ENCODE measurements around the gene FAAP100. TPM values are rescaled to one million over a fixed set of nuclear protein-coding genes. Genes with fewer than 3 reads are reported as not detected.

Gene FAAP100
- total and polyA plus RNA-seq, 7 donors, result 6.6 to 27.2 (median 10.9) TPM

GRCh38 chr17:81518113-81518784, 33.9 kb downstream of the FAAP100 start:
- TF ChIP-seq EP300 (IDR thresholded peaks at IDR 0.05) (no peak), CTCF (IDR thresholded peaks at IDR 0.05) (no peak), POLR2A (IDR thresholded peaks at IDR 0.05) (no peak), POLR2AphosphoS5 (IDR thresholded peaks at IDR 0.05) (no peak)
- no peaks in the 10 kb centered on the region for H3K9me3 ChIP-seq
- intact Hi-C loops (cut with DNase I), result no loop called here
- H3K27me3 ChIP-seq, result peaks cover 0 to 6% (median 5%) of the 10 kb centered on the region in 3 donors
- H3K4me3 ChIP-seq, result peak overlapping the region; percentile 5 to 99 (median 92)
- WGBS, 2 donors, result 22 to 34% methylated on average over 24 of the region's 24 CpGs
- peaks cover 0 to 67% (median 52%) of the 10 kb centered on the region in 4 donors for H3K4me1 ChIP-seq
- DNase-seq, result no peak
- no peaks in the 10 kb centered on the region for H3K36me3 ChIP-seq
- H3K27ac ChIP-seq, result peak overlapping the region; percentile 99 to 100 (median 100)

- intact Hi-C loops (cut with DNase I), result no loop called here
- peak overlapping the region in 3 of 4 donors; percentile 88 to 99 (median 97) for H3K4me3 ChIP-seq
- 48 to 77% methylated on average over 24 of the region's 24 CpGs for WGBS, 2 donors
These were observed 34.6 kb downstream of the FAAP100 start for GRCh38 chr17:81517339-81518112.

GRCh38 chr17:81517009-81517338, 35.2 kb downstream of the FAAP100 start:
- intact Hi-C loops (cut with DNase I), result no loop called here
- Histone ChIP-seq H3K27ac (peak overlapping the region; percentile 99 to 100 (median 100)), H3K27me3 (no peaks in the 10 kb centered on the region), H3K4me1 (peaks cover 0 to 61% (median 48%) of the 10 kb centered on the region in 4 donors), H3K9me3 (no peaks in the 10 kb centered on the region), H3K36me3 (peaks cover 1 to 4% (median 2%) of the 10 kb centered on the region in 4 donors), H3K4me3 (peak overlapping the region; percentile 2 to 99 (median 92))
- no peak for DNase-seq
- TF ChIP-seq EP300 (IDR thresholded peaks at IDR 0.05) (no peak), POLR2AphosphoS5 (IDR thresholded peaks at IDR 0.05) (no peak), CTCF (IDR thresholded peaks at IDR 0.05) (no peak), POLR2A (IDR thresholded peaks at IDR 0.05) (no peak)
- WGBS, 2 donors, result 79 to 89% methylated on average over 9 of the region's 9 CpGs

More at GRCh38 chr17:81517339-81518112, 34.6 kb downstream of the FAAP100 start:
- TF ChIP-seq POLR2A (IDR thresholded peaks at IDR 0.05), result no peak
- TF ChIP-seq POLR2AphosphoS5 (IDR thresholded peaks at IDR 0.05), result peak in 1 of 4 donors; percentile 20
- no peak for TF ChIP-seq EP300 (IDR thresholded peaks at IDR 0.05)
- no peak for TF ChIP-seq CTCF (IDR thresholded peaks at IDR 0.05)
- peaks cover 0 to 61% (median 48%) of the 10 kb centered on the region in 4 donors for H3K4me1 ChIP-seq
- no peaks in the 10 kb centered on the region for H3K27me3 ChIP-seq
- no peak for DNase-seq
- H3K27ac ChIP-seq, result peak overlapping the region; percentile 99 to 100 (median 100)
- no peaks in the 10 kb centered on the region for H3K9me3 ChIP-seq
- no peaks in the 10 kb centered on the region for H3K36me3 ChIP-seq

GRCh38 chr17:81516439-81516838, 35.7 kb downstream of the FAAP100 start:
- TF ChIP-seq POLR2AphosphoS5 (IDR thresholded peaks at IDR 0.05), result no peak
- no peak for TF ChIP-seq CTCF (IDR thresholded peaks at IDR 0.05)
- TF ChIP-seq POLR2A (IDR thresholded peaks at IDR 0.05), result no peak
- no peak for TF ChIP-seq EP300 (IDR thresholded peaks at IDR 0.05)
- peaks cover 7 to 10% (median 8%) of the 10 kb centered on the region in 4 donors for H3K36me3 ChIP-seq
- intact Hi-C loops (cut with DNase I), result no loop called here
- H3K4me1 ChIP-seq, result peaks cover 0 to 61% (median 48%) of the 10 kb centered on the region in 4 donors
- no peaks in the 10 kb centered on the region for H3K9me3 ChIP-seq
- 77 to 86% methylated on average over 4 of the region's 4 CpGs for WGBS, 2 donors
- H3K27ac ChIP-seq, result peak overlapping the region; percentile 99 to 100 (median 100)
- no peaks in the 10 kb centered on the region for H3K27me3 ChIP-seq
- no peak for DNase-seq
- H3K4me3 ChIP-seq, result peak overlapping the region; percentile 2 to 99 (median 92)
